ENCODE data around the gene PDLIM7.

The PDLIM7 gene

DNA sequence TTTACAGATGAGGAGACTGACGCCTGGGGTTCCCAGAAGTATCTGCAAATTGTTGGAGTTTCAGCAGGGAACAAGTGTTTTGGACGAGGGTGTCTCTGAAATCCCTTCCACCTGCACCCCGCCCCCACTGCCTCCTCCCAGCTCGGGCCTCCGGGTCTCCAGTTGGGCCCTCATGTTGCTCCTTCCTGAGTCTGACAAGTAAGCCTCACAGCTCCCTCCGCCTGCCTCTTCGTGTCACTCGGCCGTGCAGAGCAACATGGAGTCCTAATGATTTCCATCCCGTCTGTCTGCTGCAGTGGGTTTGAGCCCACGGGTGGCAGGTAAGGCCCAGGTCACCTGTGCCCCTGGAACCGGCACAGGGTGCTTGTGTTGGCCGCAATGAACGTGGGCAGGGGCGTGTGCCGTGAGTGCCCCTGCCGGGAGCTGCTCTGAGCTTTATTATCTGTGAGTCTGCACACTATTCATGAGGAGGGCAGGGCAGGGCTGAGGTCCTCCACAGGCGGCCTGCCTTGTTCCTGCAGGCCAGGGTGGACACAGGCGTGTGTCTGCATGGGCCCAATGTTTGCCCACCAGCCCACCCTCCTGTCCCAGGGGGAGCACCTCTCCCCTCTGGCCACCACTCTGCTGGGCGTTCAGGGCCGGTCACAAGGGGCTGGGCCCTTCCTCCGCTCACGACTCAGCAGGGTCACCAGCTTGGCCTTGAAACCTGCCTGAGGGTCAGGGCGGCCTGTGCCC, 6.1 kb upstream of the PDLIM7 start:
- Mint-ChIP-seq H3K36me3 (peaks cover 29% of the 10 kb centered on the region), H3K4me1 (peaks cover 72% of the 10 kb centered on the region), H3K4me3 (no peak overlapping the region), H3K27ac (no peak overlapping the region), H3K9me3 (no peaks in the 10 kb centered on the region), H3K27me3 (peaks cover 6% of the 10 kb centered on the region)
- ATAC-seq = no peak

- Mint-ChIP-seq H3K27me3 (peaks cover 12% of the 10 kb centered on the region), H3K9me3 (no peaks in the 10 kb centered on the region), H3K4me1 (peaks cover 73% of the 10 kb centered on the region), H3K36me3 (peaks cover 25% of the 10 kb centered on the region), H3K27ac (peak overlapping the region; percentile 31), H3K4me3 (peak overlapping the region; percentile 6)
- ATAC-seq = no peak
Measured at GRCh38 chr5:177502886-177503285, 5.5 kb upstream of the PDLIM7 start.

GRCh38 chr5:177501874-177502678, 4.7 kb upstream of the PDLIM7 start:
- ATAC-seq = no peak
- Mint-ChIP-seq H3K27me3 (peaks cover 12% of the 10 kb centered on the region), H3K4me3 (peak overlapping the region; percentile 33), H3K9me3 (no peaks in the 10 kb centered on the region), H3K36me3 (peaks cover 17% of the 10 kb centered on the region), H3K27ac (peak overlapping the region; percentile 31), H3K4me1 (peaks cover 69% of the 10 kb centered on the region)

DNA sequence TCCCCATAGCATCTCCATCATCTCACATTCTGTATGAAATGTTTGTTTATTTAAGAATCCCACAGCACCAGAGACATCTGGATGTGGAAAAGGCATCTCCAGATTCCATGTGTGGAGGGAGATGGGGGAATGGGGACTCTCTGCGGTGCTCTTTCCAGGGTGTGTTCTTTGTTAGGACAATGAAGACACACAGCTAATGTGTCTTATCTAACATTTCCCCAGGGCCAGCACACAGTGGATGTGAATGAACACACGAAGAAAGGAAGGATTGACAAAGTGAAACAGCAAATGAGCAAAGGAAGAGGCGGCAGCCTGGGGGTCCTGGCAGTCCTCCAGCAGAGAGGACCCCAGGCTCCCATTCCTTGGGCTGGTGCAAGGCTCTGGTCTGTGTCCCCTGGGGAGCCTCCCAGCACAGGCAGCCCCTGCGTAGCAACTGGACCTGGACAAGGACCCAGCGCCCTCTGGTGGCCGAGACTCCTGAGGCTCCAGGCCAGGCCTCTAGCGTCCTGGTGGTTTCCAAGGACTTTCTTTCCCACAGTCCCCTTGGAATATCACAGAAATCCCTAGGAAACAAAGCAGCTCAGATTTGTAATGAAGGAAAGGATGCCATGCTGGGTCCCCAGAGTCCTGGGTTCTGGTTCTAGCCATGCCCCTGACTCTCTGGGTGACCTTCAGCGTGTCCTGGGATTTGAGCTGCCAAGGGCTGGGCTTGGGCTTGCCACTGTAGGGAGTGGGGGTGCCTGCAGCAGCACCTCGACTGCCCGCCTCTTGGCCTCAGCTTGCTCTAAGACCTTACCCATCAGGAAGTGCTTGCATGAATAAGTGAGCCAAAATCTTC, 3.5 kb upstream of the PDLIM7 start:
- Mint-ChIP-seq H3K27ac (no peak overlapping the region), H3K9me3 (no peaks in the 10 kb centered on the region), H3K4me3 (no peak overlapping the region)

DNA sequence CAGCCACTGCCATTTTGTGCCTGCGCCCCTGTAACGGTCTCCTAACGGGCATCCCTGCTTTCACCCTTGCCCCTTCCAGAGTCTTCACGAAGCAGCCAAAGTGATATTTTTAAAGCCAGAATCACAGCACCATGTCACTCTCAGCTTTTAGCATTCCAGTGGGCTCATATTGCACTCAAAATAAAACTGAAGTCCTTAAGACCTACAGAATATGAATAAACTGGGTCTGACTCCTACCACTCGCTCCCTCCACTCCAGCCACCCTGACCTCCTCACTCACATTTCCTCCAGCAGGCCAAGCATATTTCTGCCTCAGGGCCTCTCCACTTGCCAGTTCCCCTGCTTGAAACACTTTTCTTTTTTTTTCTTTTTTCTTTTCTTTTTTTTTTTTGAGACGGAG, 2.4 kb upstream of the PDLIM7 start:
- peaks cover 75% of the 10 kb centered on the region for H3K4me1 Mint-ChIP-seq
- no peaks in the 10 kb centered on the region for H3K9me3 Mint-ChIP-seq
- ATAC-seq = no peak
- peak overlapping the region; percentile 18 for H3K4me3 Mint-ChIP-seq
- H3K27me3 Mint-ChIP-seq = peaks cover 12% of the 10 kb centered on the region
- no peak overlapping the region for H3K27ac Mint-ChIP-seq
- H3K36me3 Mint-ChIP-seq = peaks cover 7% of the 10 kb centered on the region

More for the DNA sequence above, 3.5 kb upstream of the PDLIM7 start:
- Mint-ChIP-seq H3K36me3 (peaks cover 13% of the 10 kb centered on the region), H3K27me3 (peaks cover 12% of the 10 kb centered on the region), H3K4me1 (peaks cover 71% of the 10 kb centered on the region)
- no peak for ATAC-seq

GRCh38 chr5:177498013-177498787, 796 bp upstream of the PDLIM7 start:
- peak overlapping the region; percentile 45 for H3K27ac Mint-ChIP-seq
- peaks cover 86% of the 10 kb centered on the region for H3K4me1 Mint-ChIP-seq
- H3K36me3 Mint-ChIP-seq = peaks cover 8% of the 10 kb centered on the region
- H3K9me3 Mint-ChIP-seq = no peaks in the 10 kb centered on the region
- peak overlapping the region; percentile 75 for H3K4me3 Mint-ChIP-seq
- peaks cover 12% of the 10 kb centered on the region for H3K27me3 Mint-ChIP-seq
- ATAC-seq = no peak

DNA sequence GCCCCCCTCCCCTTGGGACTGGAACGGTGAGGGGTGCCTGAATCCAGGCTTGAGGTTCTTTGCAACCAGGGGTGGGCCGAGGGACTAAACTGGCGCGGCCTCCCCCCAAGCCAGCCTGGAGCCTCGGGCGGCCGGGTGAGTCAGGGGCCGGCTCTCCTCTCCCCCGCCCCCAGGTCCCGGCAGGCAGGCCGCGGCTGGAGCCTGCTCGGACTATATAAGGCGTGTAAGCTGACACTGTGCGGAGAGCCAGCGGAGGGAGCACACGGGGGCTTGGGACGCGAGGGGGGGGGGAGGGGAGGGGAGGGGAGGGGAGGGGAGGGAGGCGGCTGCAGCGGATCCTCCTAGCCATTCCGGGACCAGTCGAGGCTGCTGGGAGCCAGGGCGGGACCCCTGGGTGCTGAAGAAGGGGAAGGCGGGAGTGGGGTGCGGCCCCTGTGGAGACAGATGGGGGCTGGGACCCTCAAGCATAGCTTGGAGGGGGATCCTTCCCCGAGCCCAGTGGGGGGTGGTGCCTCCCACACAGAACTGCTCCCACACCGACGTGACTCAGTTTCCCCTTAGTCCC, 595 bp downstream of the PDLIM7 start:
- Mint-ChIP-seq H3K27me3 (peaks cover 12% of the 10 kb centered on the region), H3K9me3 (no peaks in the 10 kb centered on the region), H3K4me1 (peaks cover 80% of the 10 kb centered on the region), H3K36me3 (peaks cover 11% of the 10 kb centered on the region), H3K27ac (peak overlapping the region; percentile 69), H3K4me3 (peak overlapping the region; percentile 75)
- ATAC-seq = no peak

- H3K4me3 Mint-ChIP-seq = peak overlapping the region; percentile 75
- no peak for ATAC-seq
- H3K9me3 Mint-ChIP-seq = no peaks in the 10 kb centered on the region
- H3K4me1 Mint-ChIP-seq = peaks cover 76% of the 10 kb centered on the region
- peaks cover 14% of the 10 kb centered on the region for H3K36me3 Mint-ChIP-seq
- H3K27me3 Mint-ChIP-seq = peaks cover 12% of the 10 kb centered on the region
- H3K27ac Mint-ChIP-seq = peak overlapping the region; percentile 69
Measured at GRCh38 chr5:177496070-177496726, 1.2 kb downstream of the PDLIM7 start.

DNA sequence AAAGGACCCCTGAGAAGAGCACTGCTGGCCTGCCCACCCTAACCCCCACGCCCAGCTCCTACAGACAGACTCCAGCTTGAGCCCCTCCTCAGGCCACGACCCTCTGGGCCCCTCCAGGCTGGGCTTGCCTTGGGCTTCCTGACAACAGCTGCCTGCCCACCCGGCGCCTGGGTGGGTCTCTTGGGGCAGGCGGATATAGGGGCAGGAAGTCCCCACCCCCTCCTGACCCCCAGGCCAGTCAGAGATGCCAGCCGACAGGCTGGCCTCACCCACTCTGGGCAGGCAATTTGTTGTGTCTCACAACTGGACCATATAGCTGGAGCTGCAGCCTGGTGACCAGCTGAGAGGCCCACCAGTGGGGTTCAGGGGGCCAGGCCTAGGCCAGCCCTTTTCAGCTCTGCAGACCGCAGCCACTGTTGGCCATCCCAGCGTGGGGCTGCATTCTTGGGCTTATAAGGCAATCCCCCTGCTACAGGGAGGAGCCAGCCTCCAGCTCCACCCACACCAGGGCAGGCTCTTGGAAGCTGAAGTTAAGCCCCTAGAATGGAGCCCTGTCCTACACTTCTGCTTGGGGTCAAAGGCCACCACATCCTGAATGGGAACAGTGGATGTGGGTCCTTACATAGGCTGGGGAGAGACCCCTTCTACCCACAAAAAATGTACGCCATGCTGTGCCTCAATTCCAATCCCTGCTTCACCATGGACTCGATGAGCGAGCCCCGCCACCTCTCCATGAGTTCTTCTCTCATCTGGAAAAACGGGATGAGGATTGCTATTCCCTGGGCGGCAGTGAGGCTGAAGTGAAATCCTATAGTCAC, 2.0 kb downstream of the PDLIM7 start:
- peak overlapping the region; percentile 80 for H3K27ac Mint-ChIP-seq
- H3K27me3 Mint-ChIP-seq = peaks cover 12% of the 10 kb centered on the region
- peaks cover 21% of the 10 kb centered on the region for H3K36me3 Mint-ChIP-seq
- H3K4me1 Mint-ChIP-seq = peaks cover 75% of the 10 kb centered on the region
- no peaks in the 10 kb centered on the region for H3K9me3 Mint-ChIP-seq
- no peak for ATAC-seq
- peak overlapping the region; percentile 75 for H3K4me3 Mint-ChIP-seq

DNA sequence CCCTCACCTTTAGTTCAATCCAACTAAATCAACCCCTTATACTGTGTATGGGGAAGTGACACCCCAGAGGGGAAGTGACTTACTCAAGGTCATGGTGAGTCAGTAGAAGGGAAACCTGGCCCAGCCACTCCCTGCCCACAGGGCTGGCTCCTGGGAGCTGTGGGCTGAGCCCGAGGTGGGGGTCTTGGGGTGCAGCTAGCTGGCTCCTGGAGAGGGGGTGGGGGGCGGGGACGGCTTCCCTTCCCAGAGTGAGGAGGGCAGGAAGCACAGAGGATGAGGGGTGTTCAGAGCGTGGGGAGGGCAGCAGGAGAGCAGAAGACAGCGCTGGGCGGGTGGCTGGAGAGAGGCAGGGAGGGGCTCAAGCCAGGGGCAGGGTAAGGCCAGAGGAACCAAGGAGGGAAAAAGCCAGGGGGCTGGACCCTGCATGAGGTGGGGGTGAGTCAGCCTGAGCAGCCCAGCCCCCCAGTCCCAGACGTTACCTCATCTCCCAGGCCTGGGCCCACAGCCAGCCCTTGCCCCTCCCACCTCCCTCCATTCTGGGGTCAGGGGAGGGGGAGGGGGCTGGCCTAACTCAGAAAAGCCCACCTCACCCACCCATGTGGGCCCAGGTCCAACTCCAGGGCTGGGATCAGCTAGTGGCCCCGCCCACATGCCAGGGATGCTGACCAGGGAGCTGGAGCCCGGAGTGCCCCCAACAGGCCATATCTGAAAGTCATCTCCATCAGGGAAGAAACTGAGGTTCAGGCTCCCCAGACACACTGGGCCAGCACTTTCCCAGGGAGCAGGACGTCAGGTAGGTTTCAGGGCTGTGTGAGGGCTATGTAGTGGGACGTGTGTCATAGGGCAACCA, 2.8 kb downstream of the PDLIM7 start:
- Mint-ChIP-seq H3K27me3 (peaks cover 12% of the 10 kb centered on the region), H3K36me3 (peaks cover 28% of the 10 kb centered on the region), H3K27ac (peak overlapping the region; percentile 80), H3K9me3 (no peaks in the 10 kb centered on the region), H3K4me3 (peak overlapping the region; percentile 42), H3K4me1 (peaks cover 74% of the 10 kb centered on the region)
- ATAC-seq = peak; percentile 67

DNA sequence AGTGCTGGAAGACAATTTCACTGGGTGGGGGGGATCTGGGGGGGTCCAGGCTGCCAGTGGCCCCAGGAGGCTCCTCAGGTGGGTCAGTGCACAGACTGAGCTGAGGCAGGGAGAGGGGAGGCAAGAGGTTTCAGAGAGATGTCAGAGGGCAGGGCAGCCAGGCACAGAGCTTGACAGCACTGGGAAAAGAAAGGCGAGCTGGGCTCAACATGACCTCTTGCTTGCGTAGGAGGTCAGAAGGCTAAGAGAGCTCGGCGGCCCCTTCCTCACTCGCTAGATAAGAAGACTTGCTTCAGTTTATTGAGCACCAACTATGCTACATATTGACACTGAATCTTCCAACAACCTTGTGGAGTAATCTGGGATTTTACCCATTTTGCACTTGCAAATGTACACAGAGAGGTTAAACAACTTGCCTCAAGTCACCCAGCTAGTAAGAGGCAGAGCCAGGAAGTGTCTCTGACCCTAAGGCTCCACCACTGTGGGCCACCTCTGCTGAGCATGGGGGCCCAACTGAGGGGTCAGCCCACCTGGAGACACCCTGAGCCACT, 3.5 kb downstream of the PDLIM7 start:
- Mint-ChIP-seq H3K4me1 (peaks cover 71% of the 10 kb centered on the region), H3K27me3 (peaks cover 9% of the 10 kb centered on the region), H3K27ac (peak overlapping the region; percentile 80), H3K36me3 (peaks cover 28% of the 10 kb centered on the region), H3K9me3 (no peaks in the 10 kb centered on the region), H3K4me3 (peak overlapping the region; percentile 42)
- ATAC-seq = no peak

DNA sequence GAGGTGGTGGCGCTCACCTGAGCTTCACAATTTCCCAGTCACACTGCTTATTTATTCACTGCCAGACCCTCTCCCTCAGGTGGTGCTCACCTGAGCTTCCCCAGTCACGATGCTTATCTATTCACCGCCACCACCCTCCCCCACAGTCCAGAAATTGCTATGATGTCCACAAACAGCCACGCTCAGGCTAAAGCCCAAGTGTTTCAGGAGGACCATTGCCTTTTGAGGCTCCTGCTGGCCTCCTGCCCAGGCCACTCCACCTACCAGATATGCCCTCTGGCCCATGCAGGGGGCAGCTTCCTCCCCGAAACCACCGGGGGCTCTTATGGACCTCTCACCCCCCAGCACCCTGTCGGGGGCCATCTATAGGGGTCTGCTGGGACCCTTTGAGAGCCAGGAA, 4.6 kb downstream of the PDLIM7 start:
- no peak for ATAC-seq
- peak overlapping the region; percentile 80 for H3K27ac Mint-ChIP-seq
- no peaks in the 10 kb centered on the region for H3K27me3 Mint-ChIP-seq
- no peak overlapping the region for H3K4me3 Mint-ChIP-seq
- peaks cover 33% of the 10 kb centered on the region for H3K36me3 Mint-ChIP-seq
- H3K9me3 Mint-ChIP-seq = no peaks in the 10 kb centered on the region
- H3K4me1 Mint-ChIP-seq = peaks cover 61% of the 10 kb centered on the region
